ENCODE data around the gene FARP1. TPM values are rescaled to one million over a fixed set of nuclear protein-coding genes. Genes with fewer than 3 reads are reported as not detected.

FARP1 gene
- total RNA-seq, 4 donors from 2014 or later: 21.2 to 56.5 (median 35.1) TPM

DNA sequence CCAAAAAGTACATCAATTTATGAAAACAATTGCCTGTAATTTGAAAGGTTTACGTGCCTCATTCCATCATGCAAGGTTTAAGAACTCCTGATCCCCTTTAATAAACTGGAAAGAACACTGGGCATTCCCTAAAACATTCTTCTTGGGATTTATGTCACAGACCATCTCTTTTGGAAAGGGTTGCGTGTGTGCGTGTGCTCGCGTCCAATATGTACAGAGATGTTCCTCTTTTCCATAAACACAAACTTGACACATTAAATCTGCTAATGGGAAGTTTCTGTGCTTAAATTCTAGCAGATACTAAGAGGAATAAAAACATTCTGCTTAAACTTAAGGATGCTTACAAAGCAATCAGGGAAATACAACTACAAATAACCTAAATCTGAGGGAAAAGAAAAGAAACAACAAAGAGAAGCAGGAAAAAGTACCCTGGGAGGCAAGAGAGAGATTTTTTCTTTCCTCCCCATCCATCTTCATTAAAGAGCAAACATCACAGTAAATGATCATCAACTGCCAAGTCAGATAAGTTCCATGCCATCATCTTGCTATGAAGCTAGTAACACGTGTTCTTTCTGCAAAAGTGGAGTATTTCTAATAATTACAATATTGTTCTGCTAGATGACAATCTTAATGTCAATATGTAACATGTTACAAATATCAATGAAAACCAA, 350.3 kb downstream of the FARP1 start:
- H3K4me1 ChIP-seq: peaks cover 48 to 98% (median 97%) of the 10 kb centered on the region in 4 donors
- WGBS: 42% methylated on average over 6 of the region's 6 CpGs
- no peak for TF ChIP-seq POLR2A (IDR thresholded peaks at IDR 0.05; ENCODE audit: low read depth)
- no peak for TF ChIP-seq EP300 (IDR thresholded peaks at IDR 0.05)
- TF ChIP-seq POLR2AphosphoS5 (IDR thresholded peaks at IDR 0.05): peak in 1 of 2 donors; percentile 41

DNA sequence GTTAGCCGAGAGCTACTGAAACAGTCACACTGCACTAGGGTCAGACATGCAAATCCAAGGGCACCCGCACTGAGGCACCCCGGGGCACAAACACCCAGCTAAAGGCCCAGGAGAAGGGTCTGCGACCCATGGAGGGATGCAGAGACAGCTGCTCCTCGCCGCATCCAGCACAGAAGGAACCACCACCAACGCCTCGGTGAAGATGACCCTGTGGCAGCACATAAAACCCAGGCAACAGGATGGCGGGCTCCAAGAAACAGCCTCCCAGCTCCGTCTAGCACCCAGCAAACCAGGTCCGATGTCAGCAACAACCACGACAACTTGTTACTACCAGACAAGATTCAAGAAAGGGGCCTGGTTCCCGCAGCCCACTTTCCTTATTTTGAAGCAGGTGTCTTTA, 351.9 kb downstream of the FARP1 start:
- DNase-seq (ENCODE audit: extremely low spot score): no peak
- H3K4me1 ChIP-seq: peaks cover 38 to 89% (median 87%) of the 10 kb centered on the region in 4 donors
- intact Hi-C loops (cut with DNase I): loop anchor here (5.0 kb wide), 1 partner anchor 83 kb away; the partner anchor contains the start of gene STK24

More for the DNA sequence above, 350.3 kb downstream of the FARP1 start:
- intact Hi-C loops (cut with DNase I): no loop called here
- Histone ChIP-seq H3K27me3 (no peaks in the 10 kb centered on the region), H3K36me3 (no peaks in the 10 kb centered on the region), H3K27ac (replicated peaks in 1 of 4) (peak overlapping the region in 3 of 4 donors; percentile 6 to 54 (median 52)), H3K4me3 (no peak overlapping the region), H3K9me3 (no peaks in the 10 kb centered on the region)
- no peak for DNase-seq (ENCODE audit: extremely low spot score)

DNA sequence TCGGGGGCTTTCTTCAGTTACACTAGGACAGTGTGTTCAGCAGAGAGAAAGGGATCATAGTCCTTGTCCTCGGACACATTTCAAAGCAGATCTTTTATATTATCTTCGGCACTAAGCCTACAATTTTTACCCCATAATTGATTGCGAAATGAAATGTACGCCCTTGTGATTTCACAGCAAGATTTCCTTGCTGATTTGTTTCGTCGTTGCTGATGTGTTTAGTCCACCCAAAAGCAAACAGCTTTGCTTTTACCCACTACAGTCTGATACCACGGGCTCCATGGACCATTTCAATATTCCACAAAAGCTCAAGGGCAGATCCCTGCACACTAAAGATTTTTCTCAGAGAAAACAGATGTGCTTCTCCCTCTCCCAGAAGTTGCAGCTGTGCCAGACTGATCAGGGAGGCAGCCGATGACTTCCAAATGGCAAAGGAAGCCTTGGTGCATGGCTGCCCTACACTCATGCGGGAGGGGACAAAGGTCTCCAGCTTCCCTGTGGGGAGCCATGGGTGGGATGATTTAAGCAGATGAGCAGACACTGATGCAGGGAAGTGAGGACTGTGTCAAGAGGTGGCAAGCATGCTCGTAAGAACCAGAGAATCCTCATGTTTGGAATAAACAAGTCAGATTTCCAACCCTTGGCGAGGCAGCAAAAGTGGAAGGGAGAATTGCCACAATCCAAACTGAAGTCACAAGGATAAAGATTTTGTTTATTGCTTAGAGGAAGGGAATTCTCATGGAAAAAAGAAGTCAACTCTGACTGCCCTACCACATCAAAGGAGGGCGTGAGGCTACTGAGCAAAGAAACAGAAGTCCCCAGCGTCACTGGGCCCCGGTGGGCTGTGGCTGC, 353.0 kb downstream of the FARP1 start:
- H3K36me3 ChIP-seq: peaks cover 0 to 8% (median 0%) of the 10 kb centered on the region in 4 donors
- peak overlapping the region; percentile 0 to 32 (median 14) for H3K4me3 ChIP-seq
- no peaks in the 10 kb centered on the region for H3K27me3 ChIP-seq
- H3K4me1 ChIP-seq: peaks cover 28 to 87% (median 82%) of the 10 kb centered on the region in 4 donors
- no peak for TF ChIP-seq POLR2A (IDR thresholded peaks at IDR 0.05; ENCODE audit: low read depth)
- TF ChIP-seq EP300 (IDR thresholded peaks at IDR 0.05): no peak
- TF ChIP-seq POLR2AphosphoS5 (IDR thresholded peaks at IDR 0.05): peak in 1 of 2 donors; percentile 26
- TF ChIP-seq, protein P1, sequence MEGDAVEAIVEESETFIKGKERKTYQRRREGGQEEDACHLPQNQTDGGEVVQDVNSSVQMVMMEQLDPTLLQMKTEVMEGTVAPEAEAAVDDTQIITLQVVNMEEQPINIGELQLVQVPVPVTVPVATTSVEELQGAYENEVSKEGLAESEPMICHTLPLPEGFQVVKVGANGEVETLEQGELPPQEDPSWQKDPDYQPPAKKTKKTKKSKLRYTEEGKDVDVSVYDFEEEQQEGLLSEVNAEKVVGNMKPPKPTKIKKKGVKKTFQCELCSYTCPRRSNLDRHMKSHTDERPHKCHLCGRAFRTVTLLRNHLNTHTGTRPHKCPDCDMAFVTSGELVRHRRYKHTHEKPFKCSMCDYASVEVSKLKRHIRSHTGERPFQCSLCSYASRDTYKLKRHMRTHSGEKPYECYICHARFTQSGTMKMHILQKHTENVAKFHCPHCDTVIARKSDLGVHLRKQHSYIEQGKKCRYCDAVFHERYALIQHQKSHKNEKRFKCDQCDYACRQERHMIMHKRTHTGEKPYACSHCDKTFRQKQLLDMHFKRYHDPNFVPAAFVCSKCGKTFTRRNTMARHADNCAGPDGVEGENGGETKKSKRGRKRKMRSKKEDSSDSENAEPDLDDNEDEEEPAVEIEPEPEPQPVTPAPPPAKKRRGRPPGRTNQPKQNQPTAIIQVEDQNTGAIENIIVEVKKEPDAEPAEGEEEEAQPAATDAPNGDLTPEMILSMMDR (IDR thresholded peaks at IDR 0.05): no peak
- no peaks in the 10 kb centered on the region for H3K9me3 ChIP-seq
- intact Hi-C loops (cut with DNase I): loop anchor here (5.0 kb wide), 1 partner anchor 81 kb away; the partner anchor contains the start of gene STK24
- DNase-seq (ENCODE audit: extremely low spot score): no peak
- peak overlapping the region; percentile 68 to 79 (median 72) for H3K27ac ChIP-seq (replicated peaks in 1 of 4)
- 57% methylated on average over 13 of the region's 15 CpGs for WGBS

More for the DNA sequence above, 351.9 kb downstream of the FARP1 start:
- TF ChIP-seq POLR2AphosphoS5 (IDR thresholded peaks at IDR 0.05) (no peak), POLR2A (IDR thresholded peaks at IDR 0.05; ENCODE audit: low read depth) (no peak), EP300 (IDR thresholded peaks at IDR 0.05) (no peak)
- TF ChIP-seq, protein P1 (IDR thresholded peaks at IDR 0.05): no peak
- Histone ChIP-seq H3K4me3 (no peak overlapping the region), H3K36me3 (peaks cover 0 to 8% (median 0%) of the 10 kb centered on the region in 4 donors), H3K27ac (replicated peaks in 1 of 4) (peak overlapping the region; percentile 62 to 74 (median 70)), H3K9me3 (no peaks in the 10 kb centered on the region), H3K27me3 (no peaks in the 10 kb centered on the region)
- 90% methylated on average over 8 of the region's 13 CpGs for WGBS

DNA sequence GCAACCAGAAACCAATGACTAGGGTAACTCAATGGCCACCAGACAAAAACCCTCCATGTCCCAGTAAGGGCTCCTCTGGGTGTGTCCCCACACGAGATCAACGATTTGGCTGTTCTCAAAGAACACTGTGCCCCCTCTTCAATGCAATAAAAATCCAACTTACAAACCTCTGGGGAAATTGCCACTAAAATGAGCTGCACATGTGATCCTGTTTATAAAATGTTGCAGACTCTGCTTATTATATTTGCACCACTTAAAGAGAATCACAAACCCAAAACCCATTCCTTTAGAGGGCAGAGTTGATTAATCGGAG, 353.5 kb downstream of the FARP1 start:
- peak overlapping the region in 2 of 4 donors; percentile 0 to 19 for H3K4me3 ChIP-seq
- H3K9me3 ChIP-seq: no peaks in the 10 kb centered on the region
- no peak for DNase-seq (ENCODE audit: extremely low spot score)
- H3K4me1 ChIP-seq: peaks cover 26 to 87% (median 77%) of the 10 kb centered on the region in 4 donors
- intact Hi-C loops (cut with DNase I): loop anchor here (5.0 kb wide), 1 partner anchor 81 kb away; the partner anchor contains the start of gene STK24
- TF ChIP-seq POLR2A (IDR thresholded peaks at IDR 0.05; ENCODE audit: low read depth) (no peak), EP300 (IDR thresholded peaks at IDR 0.05) (no peak), POLR2AphosphoS5 (IDR thresholded peaks at IDR 0.05) (no peak)
- TF ChIP-seq, protein P1 (IDR thresholded peaks at IDR 0.05): no peak
- H3K27ac ChIP-seq (replicated peaks in 1 of 4): peak overlapping the region; percentile 68 to 79 (median 72)
- no peaks in the 10 kb centered on the region for H3K27me3 ChIP-seq
- WGBS: 48% methylated on average over 3 of the region's 3 CpGs
- H3K36me3 ChIP-seq: peaks cover 0 to 8% (median 0%) of the 10 kb centered on the region in 4 donors

Measured in esophagus muscularis mucosa (tissue), 4 donors.